GM12872 (cell line): ENCODE measurements around the gene ADGRB3.

Experiments
- TF ChIP-seq, protein P1 (sequence below): IDR thresholded peaks from 3 replicates; pipeline ENCODE4 v1.5.1; 2011; ENCODE audit warnings: low read depth, mild to moderate bottlenecking, low read length, moderate library complexity; ENCODE audit not compliant: insufficient read depth

ADGRB3 gene

DNA sequence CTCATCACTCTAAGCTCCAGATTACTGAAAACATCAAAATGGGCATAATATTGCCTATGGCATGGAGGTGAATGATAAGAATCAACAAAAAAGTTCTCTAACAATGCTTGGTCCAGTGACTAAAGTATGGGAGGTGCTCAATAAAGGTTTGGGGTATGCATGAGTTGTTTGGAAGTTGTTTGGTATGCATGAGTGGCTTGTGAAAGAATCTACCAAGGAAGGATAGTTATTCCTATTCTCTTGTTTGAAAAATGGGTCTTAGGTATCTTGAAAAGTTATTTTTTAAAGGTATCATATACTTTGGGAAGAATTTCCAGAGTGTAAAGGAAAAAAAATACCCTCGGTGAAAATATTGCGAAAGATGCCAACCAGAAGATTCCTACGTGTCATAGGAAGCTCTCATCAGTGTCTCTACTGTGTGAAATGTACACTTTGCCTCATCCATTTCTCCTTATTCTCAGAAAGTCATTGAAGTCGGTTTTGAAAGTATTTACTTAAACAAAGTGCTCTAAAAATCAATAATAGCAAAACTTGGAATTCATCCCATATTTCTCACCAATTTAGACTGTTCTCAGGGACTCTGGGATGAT lies 449.8 kb downstream of the ADGRB3 start:
- TF ChIP-seq, protein P1, sequence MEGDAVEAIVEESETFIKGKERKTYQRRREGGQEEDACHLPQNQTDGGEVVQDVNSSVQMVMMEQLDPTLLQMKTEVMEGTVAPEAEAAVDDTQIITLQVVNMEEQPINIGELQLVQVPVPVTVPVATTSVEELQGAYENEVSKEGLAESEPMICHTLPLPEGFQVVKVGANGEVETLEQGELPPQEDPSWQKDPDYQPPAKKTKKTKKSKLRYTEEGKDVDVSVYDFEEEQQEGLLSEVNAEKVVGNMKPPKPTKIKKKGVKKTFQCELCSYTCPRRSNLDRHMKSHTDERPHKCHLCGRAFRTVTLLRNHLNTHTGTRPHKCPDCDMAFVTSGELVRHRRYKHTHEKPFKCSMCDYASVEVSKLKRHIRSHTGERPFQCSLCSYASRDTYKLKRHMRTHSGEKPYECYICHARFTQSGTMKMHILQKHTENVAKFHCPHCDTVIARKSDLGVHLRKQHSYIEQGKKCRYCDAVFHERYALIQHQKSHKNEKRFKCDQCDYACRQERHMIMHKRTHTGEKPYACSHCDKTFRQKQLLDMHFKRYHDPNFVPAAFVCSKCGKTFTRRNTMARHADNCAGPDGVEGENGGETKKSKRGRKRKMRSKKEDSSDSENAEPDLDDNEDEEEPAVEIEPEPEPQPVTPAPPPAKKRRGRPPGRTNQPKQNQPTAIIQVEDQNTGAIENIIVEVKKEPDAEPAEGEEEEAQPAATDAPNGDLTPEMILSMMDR: no peak

DNA sequence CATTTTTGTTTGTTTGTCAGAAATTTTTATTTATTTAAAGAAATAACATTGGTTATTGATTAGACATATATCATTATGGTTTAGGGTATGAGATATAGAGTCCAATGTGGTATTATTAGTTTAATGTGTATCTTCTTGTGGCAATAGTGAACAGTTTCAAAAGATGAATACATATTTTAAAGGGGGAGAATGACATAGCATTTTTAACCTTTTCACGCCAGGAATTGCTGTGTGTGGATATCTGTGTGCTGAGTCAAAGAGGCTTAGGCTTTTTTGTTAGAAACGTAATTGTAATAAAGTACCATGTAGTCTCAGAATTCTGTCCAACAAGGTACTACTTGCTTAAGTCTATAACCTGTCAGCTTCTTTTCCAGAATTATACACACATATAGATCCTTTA lies 451.6 kb downstream of the ADGRB3 start:
- TF ChIP-seq, protein P1: no peak

DNA sequence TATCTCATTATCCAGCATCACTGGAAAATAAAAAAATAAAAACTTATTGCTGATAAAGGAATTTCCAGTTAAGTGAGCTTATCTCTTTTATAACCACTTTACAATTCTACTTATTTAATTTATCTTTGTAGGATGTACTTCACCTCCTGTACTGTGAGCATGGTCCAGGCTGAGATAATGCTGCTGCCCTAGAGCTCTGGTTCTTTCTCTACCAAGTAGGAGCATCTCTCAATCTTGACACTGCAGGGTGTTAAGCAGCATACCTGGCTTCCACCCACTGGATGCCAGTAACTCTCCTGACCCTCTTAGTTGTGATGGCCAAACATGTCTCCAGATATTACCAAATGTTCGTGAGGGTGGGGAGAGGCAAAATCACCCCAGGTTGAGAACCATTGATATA lies 454.5 kb downstream of the ADGRB3 start:
- TF ChIP-seq, protein P1: no peak

GRCh38 chr6:69090132-69090531 lies 455.1 kb downstream of the ADGRB3 start:
- TF ChIP-seq, protein P1: no peak

- TF ChIP-seq, protein P1: no peak
Measured at GRCh38 chr6:69096681-69097080, 461.6 kb downstream of the ADGRB3 start.

DNA sequence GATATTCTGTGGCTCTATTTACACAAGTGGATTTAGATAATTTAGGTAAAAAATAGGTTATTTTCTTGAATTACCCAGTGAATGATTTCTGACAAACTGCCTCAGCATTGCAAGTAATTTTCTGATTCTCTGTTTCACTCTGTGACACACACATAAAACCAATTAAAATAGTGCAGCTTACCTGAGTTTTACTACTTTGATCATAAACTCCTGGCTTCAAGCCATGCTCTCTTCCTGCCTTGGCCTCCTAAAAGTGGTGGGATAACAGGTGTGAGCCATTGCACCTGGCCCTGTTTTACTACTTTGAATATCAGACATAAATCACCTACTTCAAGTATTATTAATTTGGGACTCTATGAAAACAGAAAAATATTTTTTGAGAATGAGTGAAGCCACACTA lies 462.9 kb downstream of the ADGRB3 start:
- TF ChIP-seq, protein P1: no peak

- TF ChIP-seq, protein P1: no peak
Measured at GRCh38 chr6:69098910-69099309, 463.8 kb downstream of the ADGRB3 start.

DNA sequence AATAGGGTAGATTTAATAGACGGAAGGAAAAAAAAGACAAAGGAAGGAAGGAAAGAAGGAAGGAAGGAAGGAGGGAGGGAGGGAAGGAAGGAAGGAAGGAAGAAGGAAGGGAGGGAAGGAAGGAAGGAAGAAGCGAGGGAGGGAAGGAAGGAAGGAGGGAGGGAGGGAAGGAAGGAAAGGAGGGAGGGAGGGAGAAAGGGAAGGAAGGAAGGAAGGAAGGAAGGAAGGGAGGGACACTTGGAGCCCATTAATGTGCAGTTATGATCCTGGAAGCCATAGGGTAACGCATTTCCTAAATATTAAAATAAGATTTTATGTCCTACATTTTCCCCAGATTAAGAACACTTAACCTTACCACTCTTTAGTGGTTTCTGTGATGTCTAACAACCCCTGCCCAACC lies 465.7 kb downstream of the ADGRB3 start:
- TF ChIP-seq, protein P1: no peak
